Measurements from ENCODE around the gene CCR5AS.

DNA sequence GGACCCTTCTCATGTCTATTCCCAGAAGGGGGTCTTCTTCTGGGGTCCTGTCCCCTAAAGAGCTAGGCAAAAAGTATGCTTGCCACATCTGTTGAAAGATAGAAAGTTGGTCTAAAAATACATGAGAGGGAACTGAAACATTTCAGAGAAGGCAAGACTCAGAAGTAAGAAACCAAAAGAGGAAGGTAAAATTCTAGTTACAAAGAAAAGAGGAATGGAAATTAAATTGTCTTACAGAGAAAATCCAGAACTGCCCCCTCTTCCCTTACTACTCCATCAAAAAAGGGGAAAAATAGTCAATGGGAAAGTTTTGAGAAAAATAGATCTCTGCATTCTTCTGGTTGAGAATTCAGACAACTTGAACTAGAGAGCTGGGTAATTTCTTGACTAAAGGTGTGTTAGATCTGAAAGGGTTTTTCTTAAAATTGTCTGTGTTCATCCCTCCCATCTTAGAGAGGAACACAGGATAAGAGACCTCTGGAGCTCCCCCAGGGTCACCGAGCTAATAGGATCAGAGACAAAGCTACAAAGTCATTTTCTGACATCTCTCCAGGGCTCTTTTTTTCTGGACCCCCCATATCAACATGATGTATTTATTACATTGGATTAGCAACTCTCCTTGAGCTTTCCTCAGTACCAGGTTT lies 85.3 kb downstream of the CCR5AS start:
- TF ChIP-seq POLR2AphosphoS5 (IDR thresholded peaks at IDR 0.05) (no peak), EP300 (IDR thresholded peaks at IDR 0.05) (no peak), POLR2A (IDR thresholded peaks at IDR 0.05) (no peak)
- TF ChIP-seq, protein P1, sequence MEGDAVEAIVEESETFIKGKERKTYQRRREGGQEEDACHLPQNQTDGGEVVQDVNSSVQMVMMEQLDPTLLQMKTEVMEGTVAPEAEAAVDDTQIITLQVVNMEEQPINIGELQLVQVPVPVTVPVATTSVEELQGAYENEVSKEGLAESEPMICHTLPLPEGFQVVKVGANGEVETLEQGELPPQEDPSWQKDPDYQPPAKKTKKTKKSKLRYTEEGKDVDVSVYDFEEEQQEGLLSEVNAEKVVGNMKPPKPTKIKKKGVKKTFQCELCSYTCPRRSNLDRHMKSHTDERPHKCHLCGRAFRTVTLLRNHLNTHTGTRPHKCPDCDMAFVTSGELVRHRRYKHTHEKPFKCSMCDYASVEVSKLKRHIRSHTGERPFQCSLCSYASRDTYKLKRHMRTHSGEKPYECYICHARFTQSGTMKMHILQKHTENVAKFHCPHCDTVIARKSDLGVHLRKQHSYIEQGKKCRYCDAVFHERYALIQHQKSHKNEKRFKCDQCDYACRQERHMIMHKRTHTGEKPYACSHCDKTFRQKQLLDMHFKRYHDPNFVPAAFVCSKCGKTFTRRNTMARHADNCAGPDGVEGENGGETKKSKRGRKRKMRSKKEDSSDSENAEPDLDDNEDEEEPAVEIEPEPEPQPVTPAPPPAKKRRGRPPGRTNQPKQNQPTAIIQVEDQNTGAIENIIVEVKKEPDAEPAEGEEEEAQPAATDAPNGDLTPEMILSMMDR (IDR thresholded peaks at IDR 0.05), result no peak
